ENCODE data around the gene ZFHX3. TPM values are rescaled to one million over a fixed set of nuclear protein-coding genes. Genes with fewer than 3 reads are reported as not detected.

ZFHX3 gene
- total RNA-seq, 1 donor from 2014 or later: 48.5 TPM

- Mint-ChIP-seq H3K36me3 (peaks cover 15% of the 10 kb centered on the region), H3K27me3 (no peaks in the 10 kb centered on the region), H3K27ac (peak overlapping the region; percentile 97), H3K4me1 (ENCODE audit: unreplicated experiment) (peaks cover 72% of the 10 kb centered on the region), H3K4me3 (peak overlapping the region; percentile 37), H3K9me3 (peaks cover 4% of the 10 kb centered on the region)
- DNase-seq (ENCODE audit: extremely low spot score, unreplicated experiment): no peak
- peak; percentile 77 for TF ChIP-seq CTCF (conservative IDR thresholded peaks at IDR 0.05)
Observed at GRCh38 chr16:72995151-72995881, 52.6 kb downstream of the ZFHX3 start.

- H3K36me3 Mint-ChIP-seq: peaks cover 11% of the 10 kb centered on the region
- H3K4me1 Mint-ChIP-seq (ENCODE audit: unreplicated experiment): peaks cover 80% of the 10 kb centered on the region
- TF ChIP-seq CTCF (conservative IDR thresholded peaks at IDR 0.05): no peak
Observed at GRCh38 chr16:72992142-72992601, 55.8 kb downstream of the ZFHX3 start.

GRCh38 chr16:72991644-72992043 lies 56.3 kb downstream of the ZFHX3 start:
- peaks cover 78% of the 10 kb centered on the region for H3K4me1 Mint-ChIP-seq (ENCODE audit: unreplicated experiment)
- H3K27ac Mint-ChIP-seq: peak overlapping the region; percentile 50
- no peak for DNase-seq (ENCODE audit: extremely low spot score, unreplicated experiment)
- H3K36me3 Mint-ChIP-seq: peaks cover 11% of the 10 kb centered on the region
- no peak for TF ChIP-seq CTCF (conservative IDR thresholded peaks at IDR 0.05)
- H3K9me3 Mint-ChIP-seq: peaks cover 4% of the 10 kb centered on the region
- H3K4me3 Mint-ChIP-seq: no peak overlapping the region
- no peaks in the 10 kb centered on the region for H3K27me3 Mint-ChIP-seq

More at GRCh38 chr16:72992142-72992601, 55.8 kb downstream of the ZFHX3 start:
- no peaks in the 10 kb centered on the region for H3K27me3 Mint-ChIP-seq
- H3K9me3 Mint-ChIP-seq: peaks cover 4% of the 10 kb centered on the region
- peak overlapping the region; percentile 50 for H3K27ac Mint-ChIP-seq
- peak overlapping the region; percentile 62 for H3K4me3 Mint-ChIP-seq
- DNase-seq (ENCODE audit: extremely low spot score, unreplicated experiment): no peak

GRCh38 chr16:72991211-72991610 lies 56.7 kb downstream of the ZFHX3 start:
- no peaks in the 10 kb centered on the region for H3K27me3 Mint-ChIP-seq

GRCh38 chr16:72990571-72990970 lies 57.4 kb downstream of the ZFHX3 start:
- Mint-ChIP-seq H3K27me3 (no peaks in the 10 kb centered on the region), H3K27ac (peak overlapping the region; percentile 61), H3K36me3 (peaks cover 8% of the 10 kb centered on the region), H3K4me1 (ENCODE audit: unreplicated experiment) (peaks cover 77% of the 10 kb centered on the region), H3K9me3 (no peaks in the 10 kb centered on the region), H3K4me3 (peak overlapping the region; percentile 15)
- DNase-seq (ENCODE audit: extremely low spot score, unreplicated experiment): no peak
- TF ChIP-seq CTCF (conservative IDR thresholded peaks at IDR 0.05): no peak

More at GRCh38 chr16:72991211-72991610, 56.7 kb downstream of the ZFHX3 start:
- Mint-ChIP-seq H3K4me1 (ENCODE audit: unreplicated experiment) (peaks cover 75% of the 10 kb centered on the region), H3K36me3 (peaks cover 9% of the 10 kb centered on the region), H3K9me3 (peaks cover 2% of the 10 kb centered on the region), H3K27ac (no peak overlapping the region), H3K4me3 (no peak overlapping the region)
- TF ChIP-seq CTCF (conservative IDR thresholded peaks at IDR 0.05): no peak
- DNase-seq (ENCODE audit: extremely low spot score, unreplicated experiment): no peak

Measured in type B pancreatic cell (in vitro differentiated cells).